NCI-H146 treated with DMSO at 0.1 percent for 48 hours (cell line): ENCODE measurements around the gene JAML.

ENCODE experiments used
- DNase-seq: peaks from one replicate; lab custom pipeline; 2025; ENCODE audit not compliant: unreplicated experiment; lab: John Stamatoyannopoulos, UW

Gene JAML

DNA sequence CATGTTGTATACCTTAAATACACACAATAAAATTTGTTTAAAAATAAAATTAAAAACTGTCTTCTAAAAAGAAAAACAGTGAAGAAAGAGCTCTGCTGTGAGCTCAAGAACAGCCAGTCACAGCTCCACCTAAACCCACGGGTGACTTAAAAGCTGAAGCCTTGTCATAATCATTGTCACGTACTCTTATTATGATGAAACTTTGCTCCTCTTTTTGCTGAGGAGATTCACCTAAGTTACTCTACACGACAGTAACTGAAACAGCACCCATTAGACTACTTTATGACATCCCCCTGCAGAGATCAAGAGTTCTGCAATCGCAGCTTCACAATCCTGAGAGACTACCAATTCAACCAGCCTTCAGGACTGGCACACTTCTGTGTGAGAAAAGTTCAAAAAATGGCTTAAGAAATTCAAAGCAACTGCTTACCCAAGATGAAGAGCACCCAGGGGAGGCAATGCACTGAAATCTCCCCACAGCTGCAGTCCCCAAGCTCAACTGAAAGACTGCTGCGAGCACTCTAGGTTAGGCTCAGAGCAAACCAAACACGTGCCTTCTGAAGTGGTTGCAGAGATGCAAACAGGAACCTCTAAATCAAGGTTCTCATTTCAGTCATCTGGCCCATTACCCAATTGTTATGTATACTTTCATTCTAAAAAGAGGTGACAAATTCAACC, at the start of gene JAML:
JAML (minus strand) TSS at position 501 of the 678 bp plus-strand sequence. CDS start 10,145 bp downstream, outside the sequence.
- no peak for DNase-seq

DNA sequence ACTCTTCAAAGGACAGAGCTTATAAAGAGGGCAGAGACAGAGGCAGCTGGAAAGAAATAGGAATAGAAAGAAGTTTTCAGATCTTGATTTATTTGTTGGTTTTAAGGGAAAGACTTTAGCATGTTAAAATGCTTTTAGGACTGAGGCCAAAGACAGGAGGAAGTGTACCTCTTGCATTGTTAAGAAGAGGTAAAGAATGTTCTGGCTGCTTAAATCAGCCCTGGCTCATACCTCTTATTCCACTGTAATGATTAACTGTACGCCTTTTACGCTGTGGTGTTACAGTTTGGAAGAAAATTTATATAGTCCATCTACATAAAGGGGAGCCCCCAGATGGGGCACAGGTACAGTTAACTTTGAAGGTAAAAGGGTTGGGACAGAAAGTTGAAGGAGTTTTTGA, 49.4 kb upstream of the JAML start:
- no peak for DNase-seq

DNA sequence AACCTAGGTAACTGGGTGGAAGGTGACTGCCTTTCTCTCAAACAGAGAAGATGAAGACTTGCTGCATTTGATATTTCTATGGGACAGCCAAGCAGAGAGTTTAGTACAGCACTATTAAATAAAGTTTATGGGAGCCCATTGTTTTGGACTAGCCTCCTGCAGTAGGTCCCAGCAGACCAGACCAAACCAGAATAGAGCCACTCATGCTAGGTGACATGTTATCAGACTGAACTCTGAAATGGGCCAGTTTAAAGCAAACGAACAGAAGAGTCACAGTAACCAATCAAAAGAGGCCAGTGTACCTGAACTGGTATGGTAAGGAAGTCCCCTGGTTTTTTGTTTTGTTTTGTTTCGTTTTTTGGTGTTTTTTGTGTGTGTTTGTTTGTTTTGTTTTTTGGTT, 47.2 kb upstream of the JAML start:
- no peak for DNase-seq

GRCh38 chr11:118267486-118267885, 42.7 kb upstream of the JAML start:
- no peak for DNase-seq

DNA sequence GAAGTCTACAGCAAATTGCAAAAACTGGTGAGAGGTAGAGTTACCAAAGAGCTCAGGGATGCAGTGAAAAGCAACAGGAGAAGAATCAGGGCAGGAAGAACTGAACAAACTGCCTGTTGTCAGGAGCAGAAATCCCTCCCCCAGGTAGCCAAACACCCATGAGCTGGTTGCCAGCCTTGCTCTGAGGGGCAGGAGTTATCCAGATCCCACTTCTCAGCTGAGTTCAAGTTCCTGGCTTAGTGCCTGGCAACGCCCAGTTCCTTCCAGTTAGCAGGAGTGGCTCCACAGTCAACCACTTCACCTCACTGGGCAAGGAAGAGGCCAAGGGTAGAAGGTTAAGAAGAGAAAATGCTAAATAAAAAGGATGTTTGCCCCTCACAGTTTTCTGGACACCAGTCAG, 41.1 kb upstream of the JAML start:
- no peak for DNase-seq

DNA sequence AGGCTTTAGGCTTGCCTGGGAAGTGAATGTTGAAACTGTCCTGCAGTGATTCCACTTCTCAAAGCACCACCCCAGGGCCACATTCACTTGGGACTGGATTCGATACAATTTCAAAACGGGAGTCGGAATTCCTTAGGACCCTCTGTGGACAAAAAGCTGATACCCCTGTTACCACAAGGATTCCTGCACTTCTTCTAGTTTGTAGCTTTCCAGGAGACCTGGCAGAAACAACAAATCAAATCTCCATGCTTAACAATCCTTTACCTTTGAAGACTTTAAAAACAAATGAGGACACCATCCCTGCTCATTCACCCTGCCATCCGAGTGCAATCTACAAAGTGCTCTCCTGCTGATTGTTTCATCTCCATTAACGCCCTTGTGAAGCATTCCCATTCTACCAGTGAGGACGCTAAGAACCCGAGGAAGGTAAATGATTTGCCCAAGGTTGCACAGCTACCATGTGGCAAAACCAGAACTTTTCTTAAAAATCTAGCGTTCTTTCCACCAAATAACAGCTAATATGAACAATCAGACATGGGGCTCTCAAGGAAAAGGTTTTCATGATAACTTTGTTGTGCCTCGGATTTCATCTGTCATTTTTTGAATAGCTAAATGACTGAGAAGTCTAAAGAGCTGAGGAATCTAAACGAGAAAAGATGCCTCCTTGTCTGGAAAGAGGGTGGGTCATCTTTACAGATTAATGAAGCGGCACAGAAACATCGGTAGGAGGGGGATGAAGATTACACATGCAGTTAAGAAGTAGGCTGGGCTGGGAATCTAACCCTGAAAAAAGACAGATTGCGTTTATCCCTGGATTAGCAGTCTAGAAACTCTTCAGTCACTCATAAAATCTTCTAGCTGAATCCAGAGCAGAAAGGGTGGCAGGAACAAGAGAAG, 40.0 kb upstream of the JAML start:
- no peak for DNase-seq

DNA sequence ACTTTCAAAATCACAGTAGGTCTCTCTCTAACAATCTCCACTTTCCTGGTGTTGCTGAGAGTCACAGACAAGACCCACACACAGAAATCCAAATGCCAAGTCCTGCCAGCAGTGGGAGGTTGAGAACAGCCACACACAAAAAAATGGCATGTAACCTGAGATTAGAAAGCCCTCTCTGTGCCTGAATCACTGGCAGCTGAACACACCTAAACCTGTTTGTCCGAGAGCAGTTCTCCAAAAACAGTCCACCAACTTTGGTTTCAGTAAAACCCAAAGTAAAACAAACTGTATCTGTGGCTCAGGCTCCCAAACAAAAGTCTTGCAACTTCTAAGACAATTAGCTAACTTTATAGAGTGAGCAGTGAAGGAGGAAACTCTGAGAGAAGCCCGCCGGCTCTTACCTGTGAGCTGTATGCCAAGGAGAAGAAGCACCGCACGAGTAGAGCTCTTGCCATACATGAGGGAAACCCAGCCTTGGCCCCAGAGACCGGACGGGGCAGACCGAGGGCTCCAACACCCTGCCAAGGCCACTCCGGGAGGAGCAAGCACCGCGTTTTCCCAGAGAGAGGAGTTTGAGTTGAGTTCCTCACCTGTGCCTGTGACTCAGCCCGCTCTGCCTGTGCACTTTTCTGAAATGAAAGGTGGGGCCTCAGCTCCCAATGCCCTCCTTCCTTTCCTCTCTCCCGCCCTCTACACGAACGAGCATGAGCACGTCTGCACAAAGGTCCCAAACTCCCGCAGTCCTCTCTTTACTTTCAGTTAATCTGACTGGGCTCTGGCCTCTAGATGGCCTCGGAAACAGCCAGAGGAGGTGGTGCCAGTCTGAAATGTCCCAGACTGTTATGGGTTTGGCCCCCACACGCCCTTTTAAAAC, 39.1 kb upstream of the JAML start, which contains the start of gene MPZL2:
MPZL2 (minus strand) TSS at position 603 of the 874 bp plus-strand sequence; CDS start at position 459, 144 bp downstream.
- DNase-seq = no peak

DNA sequence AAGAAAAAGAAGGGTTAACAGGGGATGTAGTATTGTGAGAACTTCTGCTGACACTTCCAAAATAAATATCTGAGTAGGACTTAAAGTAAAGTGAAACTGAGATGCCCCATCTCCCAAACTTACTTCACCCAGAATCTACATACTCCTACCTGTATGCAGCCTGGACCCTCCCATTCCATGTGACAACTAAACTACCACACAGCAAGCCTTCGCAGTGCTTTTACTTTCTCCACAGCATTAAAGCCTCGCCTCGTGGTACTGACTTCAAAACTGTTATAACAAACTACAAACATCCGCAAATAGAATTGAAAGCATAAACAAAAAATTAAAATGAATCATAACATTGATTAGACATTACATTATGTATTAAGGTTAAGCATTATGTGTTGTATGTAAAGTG, 38.3 kb upstream of the JAML start:
- no peak for DNase-seq

DNA sequence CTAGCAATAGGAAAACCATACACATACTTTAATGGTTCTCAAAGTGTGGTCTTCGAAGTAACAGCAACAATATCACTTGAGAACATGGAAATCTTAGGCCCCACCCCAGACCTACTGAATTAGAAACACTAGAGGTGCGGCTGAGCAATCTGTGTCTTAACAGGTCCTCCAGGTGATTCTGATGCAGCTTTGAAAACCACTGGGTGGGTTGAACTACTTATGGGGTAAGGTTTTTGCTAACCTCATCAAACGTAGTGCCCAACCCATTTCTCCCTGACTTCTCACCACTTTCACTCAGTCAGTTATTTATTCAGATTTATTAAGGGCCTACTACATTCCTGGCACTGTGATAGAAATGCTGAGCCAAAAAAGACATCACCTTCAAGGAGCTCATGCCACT, 35.5 kb upstream of the JAML start:
- no peak for DNase-seq

DNA sequence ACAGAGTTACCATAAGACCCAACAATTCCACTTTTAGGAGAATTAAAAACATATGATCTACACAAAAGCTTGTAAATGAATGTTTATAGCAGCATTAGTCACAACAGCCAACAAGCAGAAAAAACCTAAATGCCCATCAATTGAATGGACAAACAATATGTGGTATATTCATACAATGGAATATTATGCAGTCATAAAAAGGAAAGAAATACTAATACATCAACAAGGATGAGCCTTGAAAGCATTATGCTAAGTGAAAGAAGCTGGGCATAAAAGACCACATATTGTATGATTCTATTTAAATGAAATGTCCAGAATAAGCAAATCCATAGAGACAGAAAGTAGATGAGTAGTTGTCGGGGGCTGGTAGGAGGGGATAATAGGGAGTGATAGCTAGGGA, 34.3 kb upstream of the JAML start:
- DNase-seq = no peak

DNA sequence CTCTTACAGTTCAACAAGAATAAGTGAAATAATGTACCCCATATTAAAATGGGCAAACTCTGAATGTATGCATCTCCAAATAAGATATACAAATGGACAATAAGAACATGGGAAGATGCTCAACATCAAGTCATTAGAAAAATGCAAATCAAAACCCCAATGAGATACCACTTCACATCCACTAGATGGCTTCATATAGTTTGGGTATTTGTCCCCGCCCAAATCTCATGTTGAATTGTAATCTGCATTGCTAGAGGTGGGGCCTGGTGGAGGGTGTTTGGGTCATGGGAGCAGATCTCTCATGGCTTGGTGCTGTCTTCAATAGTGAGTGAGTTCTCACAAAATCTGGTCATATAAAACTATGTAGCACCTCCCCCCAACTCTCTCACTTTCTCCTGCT, 33.6 kb upstream of the JAML start:
- no peak for DNase-seq

DNA sequence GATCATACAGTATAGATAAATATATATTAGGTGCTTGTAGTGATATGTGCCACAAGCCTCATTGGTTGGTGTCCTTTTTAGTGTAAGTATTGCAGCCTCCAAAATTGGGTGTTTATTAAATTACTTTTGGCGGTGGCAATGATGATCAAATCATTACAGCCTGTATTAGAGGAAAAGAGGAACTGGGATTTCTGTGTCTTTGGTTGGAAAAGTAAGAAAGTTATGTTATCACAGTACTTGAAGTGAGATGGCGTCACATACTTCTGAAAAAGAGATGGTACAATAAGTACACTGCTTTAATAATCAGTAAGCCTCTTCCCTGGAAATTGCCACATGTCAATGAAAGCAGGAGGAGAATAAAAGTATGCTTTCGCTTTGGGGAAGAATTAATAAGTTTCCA, 27.9 kb upstream of the JAML start:
- DNase-seq = no peak

DNA sequence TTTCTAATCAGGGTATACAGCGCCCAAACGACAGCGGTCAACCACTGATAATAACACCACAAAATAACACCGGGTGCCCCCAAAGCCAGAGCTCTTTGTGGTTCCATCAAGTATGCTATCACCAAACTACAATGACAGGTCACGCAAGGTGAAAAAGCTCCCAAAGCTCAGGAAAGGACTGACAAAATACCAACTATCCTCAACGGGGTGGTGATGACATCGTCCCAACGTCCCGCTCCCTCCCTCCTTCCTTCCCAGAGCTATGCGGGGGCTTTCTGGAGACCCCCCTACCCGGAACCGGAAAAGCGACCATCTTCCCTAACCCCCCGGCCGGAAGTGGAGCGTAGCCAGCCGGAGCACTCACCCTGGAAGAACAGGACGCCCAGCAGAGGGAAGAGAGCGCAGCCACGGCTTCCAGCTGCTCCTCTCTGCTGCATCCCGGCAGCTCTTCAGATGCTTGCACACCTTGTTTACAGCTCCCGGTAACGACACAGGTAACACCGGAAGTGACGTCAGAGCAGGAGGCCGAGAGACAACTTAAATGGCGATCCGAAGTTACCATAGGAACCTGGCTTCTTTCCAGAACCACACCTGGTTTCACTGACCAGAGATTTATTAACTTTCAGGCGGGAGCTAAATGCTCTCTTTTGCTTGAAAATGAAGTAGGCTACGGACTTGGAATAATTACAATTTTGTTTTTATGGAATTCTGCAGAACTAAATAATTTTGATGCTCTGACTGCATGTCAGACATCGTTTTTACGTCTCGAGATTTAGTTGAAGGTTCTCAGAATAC, 27.2 kb upstream of the JAML start, which contains the start of gene MPZL3:
MPZL3 (minus strand) TSS at position 508 of the 795 bp plus-strand sequence; CDS start at position 437, 71 bp downstream.
- DNase-seq = peak; percentile 91

- no peak for DNase-seq
These were observed 22.2 kb upstream of the JAML start for GRCh38 chr11:118247041-118247440.

- DNase-seq = no peak
These were observed 21.2 kb upstream of the JAML start for GRCh38 chr11:118245936-118246562.

- DNase-seq = no peak
These were observed 19.4 kb upstream of the JAML start for GRCh38 chr11:118243993-118244762.

- no peak for DNase-seq
These were observed 18.4 kb upstream of the JAML start for GRCh38 chr11:118243161-118243560.

DNA sequence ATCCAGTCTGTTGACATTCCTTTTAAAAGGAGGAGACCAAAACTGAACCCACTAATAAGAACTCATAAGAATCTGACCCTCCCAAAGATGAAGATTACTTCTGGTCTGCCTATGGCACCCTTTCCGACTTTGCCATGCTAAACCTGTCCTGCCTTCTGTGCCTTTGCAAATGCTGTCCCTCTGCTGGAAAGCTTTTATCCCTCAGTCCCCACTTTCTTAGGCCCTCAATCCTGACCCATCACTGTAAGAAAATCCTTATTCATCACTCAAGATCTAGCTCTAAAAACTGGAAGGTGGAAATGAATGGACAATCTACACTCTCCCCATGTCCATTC, 16.9 kb upstream of the JAML start:
- DNase-seq = no peak
